Dendritic cell treated with granulocyte-macrophage colony-stimulating factor and Interleukin-4, amounts not matched to agents 40 ng/mL and 50 ng/mL, for 4 days (primary cell): ENCODE results near the gene NOTCH3.
A peak's percentile ranks its signal among the peaks of the same experiment; 100 is the strongest.

Experiments used
- H3K27ac Mint-ChIP-seq: one replicate; pipeline ENCODE4 v1.8.0; 2022; ENCODE audit warnings: mild to moderate bottlenecking, mixed read lengths
- H3K27me3 Mint-ChIP-seq: one replicate; pipeline ENCODE4 v1.8.0; 2022; ENCODE audit warnings: mild to moderate bottlenecking, mixed read lengths
- H3K36me3 Mint-ChIP-seq: one replicate; pipeline ENCODE4 v1.8.0; 2022; ENCODE audit warnings: low read depth, mixed read lengths
- H3K4me1 Mint-ChIP-seq: one replicate; pipeline ENCODE4 v1.8.0; 2022; ENCODE audit warnings: low read depth, mixed read lengths
- H3K4me3 Mint-ChIP-seq: one replicate; pipeline ENCODE4 v1.8.0; 2022; ENCODE audit warnings: mild to moderate bottlenecking, moderate library complexity, mixed read lengths
- H3K9me3 Mint-ChIP-seq: one replicate; pipeline ENCODE4 v1.8.0; 2022; ENCODE audit warnings: mixed read lengths
- intact Hi-C: fragments of 100-400 bp; cut with micrococcal nuclease; formaldehyde crosslinking; loops from one replicate; pipeline ENCODE4 v1.15.0; 2022

Gene NOTCH3

DNA sequence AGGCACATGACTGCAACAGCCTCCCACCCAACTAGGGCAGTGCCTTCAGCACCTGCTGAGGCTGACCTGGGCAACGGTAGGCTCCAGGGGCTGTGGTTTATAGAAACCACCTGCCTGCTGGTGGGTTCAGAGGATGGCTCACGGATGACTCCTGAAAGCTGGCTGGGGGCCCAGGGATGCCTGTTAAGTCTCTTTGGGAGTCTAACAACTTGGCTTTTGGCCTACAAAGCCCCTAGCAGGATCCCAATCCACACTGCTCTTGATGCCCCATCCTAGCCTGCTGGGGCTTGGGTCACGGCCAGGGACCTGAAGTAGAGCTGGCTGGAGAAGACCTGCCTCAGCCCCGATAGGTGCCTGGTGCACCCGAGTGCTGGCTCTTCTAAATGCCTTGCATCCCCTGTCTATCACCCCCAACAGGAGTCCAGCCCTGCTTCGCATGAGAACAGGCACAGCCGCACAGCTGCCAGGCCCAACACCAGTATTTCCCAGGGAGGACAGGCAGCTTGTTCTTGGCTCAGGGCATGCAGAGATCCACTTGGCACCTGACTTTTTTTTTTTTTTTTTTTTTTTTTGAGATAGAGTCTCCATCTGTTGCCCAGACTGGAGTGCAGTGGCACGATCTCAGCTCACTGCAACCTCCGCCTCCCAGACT, 40.6 kb upstream of the NOTCH3 start:
- peaks cover 100% of the 10 kb centered on the region for H3K36me3 Mint-ChIP-seq
- H3K9me3 Mint-ChIP-seq: no peaks in the 10 kb centered on the region
- H3K4me3 Mint-ChIP-seq: no peak overlapping the region
- intact Hi-C loops: no loop called here
- no peak overlapping the region for H3K27ac Mint-ChIP-seq
- peaks cover 16% of the 10 kb centered on the region for H3K4me1 Mint-ChIP-seq
- no peaks in the 10 kb centered on the region for H3K27me3 Mint-ChIP-seq

- peaks cover 100% of the 10 kb centered on the region for H3K36me3 Mint-ChIP-seq
- H3K4me3 Mint-ChIP-seq: no peak overlapping the region
- intact Hi-C loops: no loop called here
- H3K27ac Mint-ChIP-seq: no peak overlapping the region
- H3K9me3 Mint-ChIP-seq: no peaks in the 10 kb centered on the region
- no peaks in the 10 kb centered on the region for H3K27me3 Mint-ChIP-seq
- peaks cover 24% of the 10 kb centered on the region for H3K4me1 Mint-ChIP-seq
Measured at GRCh38 chr19:15240515-15240914, 39.7 kb upstream of the NOTCH3 start.

DNA sequence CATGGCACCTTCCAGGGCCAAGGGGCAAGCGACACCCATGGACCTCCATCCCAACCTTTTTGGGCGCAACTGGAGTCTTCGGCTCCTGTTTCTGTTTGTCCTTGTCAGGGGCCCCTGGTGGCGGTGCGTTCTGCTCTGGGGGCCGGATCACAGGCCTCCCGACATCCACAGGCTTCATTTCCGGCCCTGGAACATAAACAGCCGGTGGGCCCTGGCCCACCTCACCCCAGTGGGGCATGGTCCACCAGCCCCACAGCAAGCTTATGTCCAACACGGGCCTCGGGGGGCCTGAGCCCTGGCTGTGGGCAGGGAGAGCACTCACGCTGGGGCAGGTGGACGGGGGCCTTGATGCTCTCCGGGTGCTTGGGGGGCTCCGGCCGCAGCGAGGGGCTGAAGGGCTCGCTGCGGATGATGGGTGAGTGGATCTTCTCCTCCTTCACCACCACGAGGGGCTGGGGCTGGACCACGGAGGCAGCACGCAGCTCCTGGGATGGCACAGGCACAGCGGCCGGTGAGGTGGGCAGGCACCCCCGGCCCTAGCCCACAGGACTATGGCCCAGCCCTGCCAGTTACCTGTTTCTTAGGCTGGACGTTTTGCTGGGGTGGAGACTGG, 38.6 kb upstream of the NOTCH3 start:
- peaks cover 97% of the 10 kb centered on the region for H3K36me3 Mint-ChIP-seq
- H3K9me3 Mint-ChIP-seq: no peaks in the 10 kb centered on the region
- intact Hi-C loops: no loop called here
- H3K4me1 Mint-ChIP-seq: peaks cover 31% of the 10 kb centered on the region
- no peak overlapping the region for H3K27ac Mint-ChIP-seq
- no peak overlapping the region for H3K4me3 Mint-ChIP-seq
- H3K27me3 Mint-ChIP-seq: no peaks in the 10 kb centered on the region

DNA sequence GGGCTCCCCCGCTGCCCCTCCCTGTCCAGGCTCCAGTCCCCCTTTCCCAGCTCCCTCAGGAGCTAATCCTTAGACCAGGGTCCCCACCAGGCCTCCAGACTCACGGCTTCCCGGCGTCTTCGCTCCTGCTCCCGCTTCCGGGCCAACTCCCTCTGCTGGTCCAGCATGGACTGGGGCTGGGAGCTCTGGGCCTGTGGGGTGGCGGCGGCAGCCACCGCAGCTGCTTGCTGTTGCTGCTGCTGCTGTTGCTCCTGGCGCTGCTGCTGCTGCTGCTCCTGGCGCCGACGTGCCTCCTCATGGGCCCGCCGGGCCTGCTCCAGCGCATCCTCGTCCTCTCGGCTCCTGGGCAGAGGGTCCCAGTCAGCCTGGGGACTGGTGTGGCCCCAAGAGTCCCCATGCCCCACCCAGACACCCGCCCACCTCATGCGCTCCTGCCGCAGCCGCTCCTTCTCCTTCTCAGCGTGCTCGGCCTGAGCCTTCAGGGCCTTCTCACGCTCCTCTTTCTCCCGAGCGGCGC, 37.9 kb upstream of the NOTCH3 start:
- Mint-ChIP-seq H3K4me3 (no peak overlapping the region), H3K27me3 (no peaks in the 10 kb centered on the region), H3K27ac (peak overlapping the region; percentile 12), H3K36me3 (peaks cover 90% of the 10 kb centered on the region), H3K4me1 (peaks cover 38% of the 10 kb centered on the region), H3K9me3 (no peaks in the 10 kb centered on the region)
- intact Hi-C loops: no loop called here

- Mint-ChIP-seq H3K4me3 (no peak overlapping the region), H3K27ac (peak overlapping the region; percentile 12), H3K27me3 (peaks cover under 1% of the 10 kb centered on the region), H3K9me3 (no peaks in the 10 kb centered on the region), H3K36me3 (peaks cover 83% of the 10 kb centered on the region), H3K4me1 (peaks cover 45% of the 10 kb centered on the region)
- intact Hi-C loops: no loop called here
Measured at GRCh38 chr19:15237759-15238638, 37.2 kb upstream of the NOTCH3 start.

DNA sequence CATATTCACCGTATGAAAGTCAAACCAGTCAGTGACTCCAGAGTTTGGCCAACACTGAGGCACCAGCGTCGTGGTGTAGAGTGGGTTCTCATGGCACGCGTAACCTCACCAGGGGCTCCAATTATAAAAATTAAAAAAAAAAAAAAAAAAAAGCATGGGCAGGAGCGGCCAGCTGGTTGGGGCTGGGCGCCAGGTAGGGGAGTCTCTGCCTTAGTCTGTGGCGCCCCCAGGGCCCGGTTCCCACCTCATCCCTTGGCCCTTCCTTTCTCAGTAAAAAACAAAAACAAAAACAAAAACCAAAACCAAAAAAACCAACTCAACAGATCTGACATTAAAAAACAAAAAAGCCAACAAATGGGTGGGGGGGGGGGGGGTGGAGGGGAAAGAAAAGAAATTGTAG, 36.1 kb upstream of the NOTCH3 start:
- peaks cover 72% of the 10 kb centered on the region for H3K36me3 Mint-ChIP-seq
- no peaks in the 10 kb centered on the region for H3K9me3 Mint-ChIP-seq
- no peak overlapping the region for H3K4me3 Mint-ChIP-seq
- H3K4me1 Mint-ChIP-seq: peaks cover 56% of the 10 kb centered on the region
- H3K27me3 Mint-ChIP-seq: peaks cover 11% of the 10 kb centered on the region
- H3K27ac Mint-ChIP-seq: peak overlapping the region; percentile 33
- intact Hi-C loops: no loop called here

DNA sequence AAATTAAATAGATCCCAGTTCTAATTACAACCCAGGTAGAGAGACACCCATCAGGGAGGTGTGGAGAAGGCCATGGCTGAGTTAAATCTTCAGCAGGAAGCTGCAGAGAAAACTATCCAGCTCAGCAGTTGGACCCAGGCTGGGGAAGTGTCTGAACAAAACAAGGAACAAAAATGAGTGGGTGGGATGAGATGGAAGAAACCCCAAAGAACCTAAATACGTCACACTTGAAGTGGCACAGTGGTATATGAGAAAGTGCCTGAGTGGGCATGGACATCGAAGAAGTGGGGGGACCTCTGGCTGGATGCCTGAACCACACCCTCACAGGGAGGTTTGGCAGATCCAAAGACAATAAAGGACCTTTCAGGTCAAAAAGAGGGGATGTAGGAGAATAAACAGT, 35.0 kb upstream of the NOTCH3 start:
- Mint-ChIP-seq H3K27ac (peak overlapping the region; percentile 33), H3K27me3 (peaks cover 21% of the 10 kb centered on the region), H3K4me1 (peaks cover 67% of the 10 kb centered on the region), H3K4me3 (no peak overlapping the region), H3K9me3 (no peaks in the 10 kb centered on the region), H3K36me3 (peaks cover 61% of the 10 kb centered on the region)
- intact Hi-C loops: no loop called here

DNA sequence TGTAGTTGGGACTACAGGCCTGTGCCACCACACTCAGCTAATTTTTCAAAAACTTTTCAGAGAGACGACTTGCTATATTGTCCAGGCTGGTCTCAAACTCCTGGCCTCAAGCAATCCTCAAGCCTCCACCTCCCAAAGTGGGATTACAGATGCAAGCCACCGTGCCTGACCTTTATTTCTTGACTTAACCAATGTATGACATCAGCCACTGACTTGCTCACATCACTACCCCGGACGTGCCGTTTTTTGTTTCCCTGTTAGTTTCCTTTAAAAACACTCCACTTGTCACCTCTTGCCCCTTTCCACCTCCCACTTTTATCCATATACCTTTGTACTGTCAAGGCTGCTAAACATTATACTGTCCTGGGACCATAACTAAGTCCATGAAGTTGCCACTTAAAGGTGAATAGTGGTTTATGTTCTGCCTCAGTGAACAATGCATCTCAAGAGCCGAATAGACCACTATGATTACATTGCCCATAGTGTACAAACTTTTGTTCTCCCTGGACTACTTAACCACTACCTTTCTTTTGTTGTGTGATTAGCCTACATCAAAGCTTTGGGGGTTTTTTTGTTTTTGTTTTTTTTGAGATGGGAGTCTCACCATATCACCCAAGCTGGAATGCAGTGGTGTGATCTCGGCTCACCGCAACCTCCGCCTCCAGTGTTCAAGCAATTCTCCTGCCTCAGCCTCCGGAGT, 33.8 kb upstream of the NOTCH3 start:
- Mint-ChIP-seq H3K4me3 (no peak overlapping the region), H3K9me3 (no peaks in the 10 kb centered on the region), H3K4me1 (peaks cover 68% of the 10 kb centered on the region), H3K36me3 (peaks cover 49% of the 10 kb centered on the region), H3K27ac (peak overlapping the region; percentile 84), H3K27me3 (peaks cover 24% of the 10 kb centered on the region)
- intact Hi-C loops: loop anchor here (5.0 kb wide), 1 partner anchor 37 kb away; no protein-coding TSS in a partner anchor

DNA sequence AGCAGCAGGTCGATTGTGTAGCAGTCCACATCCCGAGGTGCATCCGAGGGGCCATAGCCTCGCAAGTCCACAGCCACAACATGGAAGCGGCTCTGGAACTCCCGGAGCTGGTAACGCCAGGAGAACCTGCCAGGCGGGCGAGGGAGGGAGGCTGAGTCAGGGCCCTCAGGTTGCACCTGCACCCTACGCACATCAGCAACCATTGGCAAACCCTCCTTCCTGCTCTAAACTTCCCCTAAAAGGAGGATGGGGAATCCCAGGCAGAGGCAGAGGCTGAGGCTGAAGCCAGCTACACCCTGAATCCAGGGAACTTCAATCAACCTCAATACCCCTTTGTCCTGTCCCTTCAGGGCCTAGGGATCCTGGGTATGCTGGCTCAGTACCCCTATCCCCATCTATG, 30.5 kb upstream of the NOTCH3 start:
- intact Hi-C loops: loop anchor here (5.0 kb wide), 1 partner anchor 34 kb away; no protein-coding TSS in a partner anchor
- no peak overlapping the region for H3K4me3 Mint-ChIP-seq
- H3K9me3 Mint-ChIP-seq: no peaks in the 10 kb centered on the region

DNA sequence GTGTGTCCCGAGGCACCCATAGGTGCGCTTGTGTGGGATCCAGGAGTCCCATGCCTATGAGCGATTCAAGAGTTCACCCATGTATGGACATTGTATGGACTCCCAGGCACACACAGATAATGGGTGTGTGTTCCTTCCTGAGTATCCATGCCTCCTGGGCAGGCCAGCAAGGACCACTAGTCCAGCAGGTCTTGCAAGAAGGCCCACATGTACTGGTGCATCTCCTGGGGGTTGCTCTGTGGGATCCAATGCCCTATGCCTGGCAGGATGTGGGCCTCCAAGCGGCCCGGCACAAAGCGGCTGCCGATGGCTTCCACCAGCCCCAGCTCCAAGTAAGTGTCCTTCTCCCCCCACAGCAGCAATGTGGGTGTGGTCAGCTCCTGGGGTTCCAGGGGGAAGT, 26.5 kb upstream of the NOTCH3 start:
- peaks cover 41% of the 10 kb centered on the region for H3K4me1 Mint-ChIP-seq
- intact Hi-C loops: no loop called here

More for the DNA sequence above, 30.5 kb upstream of the NOTCH3 start:
- Mint-ChIP-seq H3K4me1 (peaks cover 61% of the 10 kb centered on the region), H3K27me3 (peaks cover 26% of the 10 kb centered on the region), H3K36me3 (peaks cover 15% of the 10 kb centered on the region), H3K27ac (no peak overlapping the region)

GRCh38 chr19:15225760-15226159, 25.0 kb upstream of the NOTCH3 start:
- H3K4me1 Mint-ChIP-seq: peaks cover 29% of the 10 kb centered on the region
- H3K36me3 Mint-ChIP-seq: no peaks in the 10 kb centered on the region
- no peak overlapping the region for H3K4me3 Mint-ChIP-seq
- no peaks in the 10 kb centered on the region for H3K9me3 Mint-ChIP-seq
- intact Hi-C loops: no loop called here
- no peak overlapping the region for H3K27ac Mint-ChIP-seq
- peaks cover 37% of the 10 kb centered on the region for H3K27me3 Mint-ChIP-seq

More for the DNA sequence above, 26.5 kb upstream of the NOTCH3 start:
- H3K4me3 Mint-ChIP-seq: no peak overlapping the region
- no peaks in the 10 kb centered on the region for H3K36me3 Mint-ChIP-seq
- H3K9me3 Mint-ChIP-seq: no peaks in the 10 kb centered on the region
- peak overlapping the region; percentile 60 for H3K27ac Mint-ChIP-seq
- peaks cover 38% of the 10 kb centered on the region for H3K27me3 Mint-ChIP-seq

GRCh38 chr19:15223649-15224361, 23.0 kb upstream of the NOTCH3 start:
- H3K36me3 Mint-ChIP-seq: no peaks in the 10 kb centered on the region
- H3K27ac Mint-ChIP-seq: peak overlapping the region; percentile 77
- H3K4me3 Mint-ChIP-seq: peak overlapping the region; percentile 76
- H3K27me3 Mint-ChIP-seq: peaks cover 45% of the 10 kb centered on the region
- intact Hi-C loops: no loop called here
- H3K4me1 Mint-ChIP-seq: peaks cover 28% of the 10 kb centered on the region
- no peaks in the 10 kb centered on the region for H3K9me3 Mint-ChIP-seq
